ENCODE measurements around the gene LRP1B.

LRP1B gene

DNA sequence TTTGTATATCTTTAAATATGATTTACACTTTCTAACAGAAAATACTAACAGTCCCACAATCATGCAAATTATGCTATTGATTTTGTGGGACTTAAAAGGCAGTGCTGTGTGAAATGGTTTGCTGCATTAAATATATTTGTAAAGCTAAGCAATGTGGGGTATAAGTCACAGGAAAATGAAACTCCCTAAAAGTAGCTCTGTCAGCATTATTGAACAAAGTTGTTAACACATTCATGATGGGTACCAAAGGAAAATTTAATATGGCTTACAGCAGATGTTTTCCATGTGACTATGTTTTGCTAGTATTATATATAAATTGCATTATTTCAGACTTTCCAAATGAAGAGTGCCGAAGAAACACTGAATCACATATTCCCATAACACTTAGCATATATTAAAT is 1450.0 kb downstream of the LRP1B start:
- H3K9me3 ChIP-seq (replicated peaks; ENCODE audit: insufficient read depth, low read length) = no peaks in the 10 kb centered on the region
- H3K27me3 ChIP-seq (replicated peaks; ENCODE audit: insufficient read depth, low read length) = no peaks in the 10 kb centered on the region
- TF ChIP-seq EZH2phosphoT487 (IDR thresholded peaks at IDR 0.05; ENCODE audit: low read length) = no peak
- TF ChIP-seq EZH2 (optimal IDR thresholded peaks at IDR 0.05; ENCODE audit: low read depth, low read length) = no peak
- TF ChIP-seq, protein P1, sequence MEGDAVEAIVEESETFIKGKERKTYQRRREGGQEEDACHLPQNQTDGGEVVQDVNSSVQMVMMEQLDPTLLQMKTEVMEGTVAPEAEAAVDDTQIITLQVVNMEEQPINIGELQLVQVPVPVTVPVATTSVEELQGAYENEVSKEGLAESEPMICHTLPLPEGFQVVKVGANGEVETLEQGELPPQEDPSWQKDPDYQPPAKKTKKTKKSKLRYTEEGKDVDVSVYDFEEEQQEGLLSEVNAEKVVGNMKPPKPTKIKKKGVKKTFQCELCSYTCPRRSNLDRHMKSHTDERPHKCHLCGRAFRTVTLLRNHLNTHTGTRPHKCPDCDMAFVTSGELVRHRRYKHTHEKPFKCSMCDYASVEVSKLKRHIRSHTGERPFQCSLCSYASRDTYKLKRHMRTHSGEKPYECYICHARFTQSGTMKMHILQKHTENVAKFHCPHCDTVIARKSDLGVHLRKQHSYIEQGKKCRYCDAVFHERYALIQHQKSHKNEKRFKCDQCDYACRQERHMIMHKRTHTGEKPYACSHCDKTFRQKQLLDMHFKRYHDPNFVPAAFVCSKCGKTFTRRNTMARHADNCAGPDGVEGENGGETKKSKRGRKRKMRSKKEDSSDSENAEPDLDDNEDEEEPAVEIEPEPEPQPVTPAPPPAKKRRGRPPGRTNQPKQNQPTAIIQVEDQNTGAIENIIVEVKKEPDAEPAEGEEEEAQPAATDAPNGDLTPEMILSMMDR (IDR thresholded peaks at IDR 0.05; ENCODE audit: low read length) = no peak
- H3K4me1 ChIP-seq (ENCODE audit: low read length) = no peaks in the 10 kb centered on the region
- no peaks in the 10 kb centered on the region for H4K20me1 ChIP-seq (ENCODE audit: insufficient read depth, low read length)
- DNase-seq = no peak
- H3K9ac ChIP-seq (ENCODE audit: low read length) = no peak overlapping the region
- no peaks in the 10 kb centered on the region for H3K36me3 ChIP-seq (replicated peaks; ENCODE audit: insufficient read depth, low read length)
- no peaks in the 10 kb centered on the region for H3K9me2 ChIP-seq (replicated peaks; ENCODE audit: insufficient read depth, low read length)
- H3K27ac ChIP-seq (ENCODE audit: low read length) = no peak overlapping the region
- H2AFZ ChIP-seq (ENCODE audit: low read length) = no peak overlapping the region
- H3K4me2 ChIP-seq (ENCODE audit: low read depth, low read length) = no peak overlapping the region
- no peaks in the 10 kb centered on the region for H3F3A ChIP-seq (ENCODE audit: insufficient read depth, low read length)
- no peaks in the 10 kb centered on the region for H3K79me2 ChIP-seq (ENCODE audit: low read length)
- H3K4me3 ChIP-seq (ENCODE audit: low read length) = no peak overlapping the region

DNA sequence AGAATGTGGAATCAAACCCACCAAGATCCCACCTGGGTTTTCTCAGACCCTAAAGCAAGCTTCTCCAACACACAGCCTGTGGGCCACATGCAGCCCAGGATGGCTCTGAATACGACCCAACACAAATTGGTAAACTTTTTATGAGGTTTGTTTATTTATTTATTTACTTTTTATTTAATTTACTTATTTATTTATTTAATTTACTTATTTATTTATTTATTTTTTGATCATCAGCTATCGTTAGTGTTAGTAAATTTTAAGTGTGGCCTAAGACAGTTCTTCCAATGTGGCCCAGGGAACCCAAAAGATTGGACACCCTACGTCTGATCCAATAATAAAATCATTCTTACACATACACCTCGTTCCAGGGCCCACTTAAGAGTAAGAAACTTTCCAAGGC is 1451.1 kb downstream of the LRP1B start:
- Histone ChIP-seq H3K4me1 (ENCODE audit: low read length) (no peaks in the 10 kb centered on the region), H3K4me3 (ENCODE audit: low read length) (no peak overlapping the region), H3K27ac (ENCODE audit: low read length) (no peak overlapping the region), H3K9me2 (replicated peaks; ENCODE audit: insufficient read depth, low read length) (no peaks in the 10 kb centered on the region), H2AFZ (ENCODE audit: low read length) (no peak overlapping the region), H3K4me2 (ENCODE audit: low read depth, low read length) (no peak overlapping the region), H4K20me1 (ENCODE audit: insufficient read depth, low read length) (no peaks in the 10 kb centered on the region), H3K9me3 (replicated peaks; ENCODE audit: insufficient read depth, low read length) (no peaks in the 10 kb centered on the region), H3F3A (ENCODE audit: insufficient read depth, low read length) (no peaks in the 10 kb centered on the region), H3K79me2 (ENCODE audit: low read length) (no peaks in the 10 kb centered on the region), H3K27me3 (replicated peaks; ENCODE audit: insufficient read depth, low read length) (no peaks in the 10 kb centered on the region), H3K36me3 (replicated peaks; ENCODE audit: insufficient read depth, low read length) (no peaks in the 10 kb centered on the region), H3K9ac (ENCODE audit: low read length) (no peak overlapping the region)
- TF ChIP-seq, protein P1 (IDR thresholded peaks at IDR 0.05; ENCODE audit: low read length) = no peak
- TF ChIP-seq EZH2 (optimal IDR thresholded peaks at IDR 0.05; ENCODE audit: low read depth, low read length) (no peak), EZH2phosphoT487 (IDR thresholded peaks at IDR 0.05; ENCODE audit: low read length) (no peak)
- no peak for DNase-seq

DNA sequence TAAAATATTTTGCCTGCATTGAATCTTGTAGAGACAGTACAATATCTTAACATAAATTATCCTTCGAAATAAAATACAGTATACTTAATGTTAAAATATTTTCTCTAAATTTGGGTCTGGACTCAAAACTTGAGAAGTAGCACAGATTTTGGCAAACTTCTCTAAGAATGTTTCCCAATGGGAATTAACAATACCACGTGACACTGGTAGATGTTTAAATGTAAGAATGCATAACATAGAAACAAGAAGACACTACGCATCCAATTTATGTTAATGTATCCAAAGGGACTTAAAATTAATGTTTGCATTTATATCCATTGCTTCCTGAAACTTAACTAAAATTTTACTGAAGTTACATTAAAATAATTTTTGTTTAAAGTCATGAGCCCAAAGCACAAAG is 1460.9 kb downstream of the LRP1B start:
- no peaks in the 10 kb centered on the region for H3K4me1 ChIP-seq (ENCODE audit: low read length)
- H4K20me1 ChIP-seq (ENCODE audit: insufficient read depth, low read length) = no peaks in the 10 kb centered on the region
- H3K79me2 ChIP-seq (ENCODE audit: low read length) = no peaks in the 10 kb centered on the region
- H3K27ac ChIP-seq (ENCODE audit: low read length) = no peak overlapping the region
- H3K9ac ChIP-seq (ENCODE audit: low read length) = no peak overlapping the region
- H3K9me2 ChIP-seq (replicated peaks; ENCODE audit: insufficient read depth, low read length) = no peaks in the 10 kb centered on the region
- no peaks in the 10 kb centered on the region for H3K36me3 ChIP-seq (replicated peaks; ENCODE audit: insufficient read depth, low read length)
- no peaks in the 10 kb centered on the region for H3K9me3 ChIP-seq (replicated peaks; ENCODE audit: insufficient read depth, low read length)
- H3K4me3 ChIP-seq (ENCODE audit: low read length) = no peak overlapping the region
- no peak for DNase-seq
- H3K27me3 ChIP-seq (replicated peaks; ENCODE audit: insufficient read depth, low read length) = no peaks in the 10 kb centered on the region
- TF ChIP-seq EZH2 (optimal IDR thresholded peaks at IDR 0.05; ENCODE audit: low read depth, low read length) = no peak
- TF ChIP-seq EZH2phosphoT487 (IDR thresholded peaks at IDR 0.05; ENCODE audit: low read length) = no peak
- TF ChIP-seq, protein P1 (IDR thresholded peaks at IDR 0.05; ENCODE audit: low read length) = no peak
- H3K4me2 ChIP-seq (ENCODE audit: low read depth, low read length) = no peak overlapping the region
- H2AFZ ChIP-seq (ENCODE audit: low read length) = no peak overlapping the region
- H3F3A ChIP-seq (ENCODE audit: insufficient read depth, low read length) = no peaks in the 10 kb centered on the region
